Activated naive CD4-positive, alpha-beta T cell treated with anti-CD3 and anti-CD28 coated beads, Interleukin-2, amount 50 U/mL, for 72 hours (primary cell): ENCODE measurements around the gene ARHGAP25. TPM values are rescaled to one million over a fixed set of nuclear protein-coding genes. Genes with fewer than 3 reads are reported as not detected.

Experiments
- ATAC-seq, 2 donors: fragments of 150-1000 bp; cut with Tn5 transposase; 2 replicates each; pipeline ENCODE4 v1.10.0; 2021; ENCODE audit warnings: mild to moderate bottlenecking in 2 of 2, moderate library complexity in 2 of 2
- DNase-seq, 2 donors: peaks; one replicate each; pipeline ENCODE4 v3.0.0; 2021 to 2022; ENCODE audit warnings: low spot score in 2 of 2
- H3K27ac Mint-ChIP-seq, 2 donors: one replicate each; pipeline ENCODE4 v1.8.0; 2022; ENCODE audit warnings: mild to moderate bottlenecking in 2 of 2, mixed read lengths in 2 of 2
- H3K36me3 Mint-ChIP-seq, 2 donors: one replicate each; pipeline ENCODE4 v1.8.0; 2022; ENCODE audit warnings: mixed read lengths in 2 of 2
- H3K9me3 Mint-ChIP-seq, 2 donors: one replicate each; pipeline ENCODE4 v1.8.0; 2022; ENCODE audit warnings: mixed read lengths in 2 of 2
- total RNA-seq, 2 donors: library from RNA; stranded (reverse); gene quantifications; one replicate each; pipeline ENCODE4 v1.2.3, GENCODE V29; 2022

ARHGAP25 gene
- total RNA-seq, 2 donors from 2014 or later = 37.7 to 43.0 TPM

DNA sequence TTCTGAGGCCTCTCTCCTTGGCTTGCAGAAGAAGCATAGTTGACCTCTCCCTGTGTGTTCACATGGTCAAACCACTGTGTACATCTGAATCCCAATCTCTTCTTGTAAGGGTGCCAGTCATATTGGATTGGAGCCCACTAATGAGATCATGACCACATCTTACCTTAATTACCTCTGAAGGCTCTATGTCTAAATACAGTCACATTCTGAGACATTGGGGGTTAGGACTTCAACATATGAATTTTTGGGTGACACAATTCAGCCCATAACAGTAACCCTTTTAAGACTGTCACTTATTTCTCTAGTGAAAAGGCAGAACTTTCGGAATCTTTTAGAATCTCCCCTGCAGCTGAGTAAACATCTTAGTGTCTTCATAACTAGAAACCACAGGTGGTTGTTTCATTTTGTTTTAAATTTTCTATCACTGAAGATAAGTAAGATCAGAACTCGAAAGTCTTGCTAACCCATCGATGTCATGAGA is 103.3 kb downstream of the ARHGAP25 start:
- DNase-seq (no peak), ATAC-seq (peak; percentile 84 to 90)
- Mint-ChIP-seq H3K27ac (peak overlapping the region; percentile 79 to 92), H3K9me3 (no peaks in the 10 kb centered on the region), H3K36me3 (peaks cover 0 to 18% of the 10 kb centered on the region in 2 donors)

DNA sequence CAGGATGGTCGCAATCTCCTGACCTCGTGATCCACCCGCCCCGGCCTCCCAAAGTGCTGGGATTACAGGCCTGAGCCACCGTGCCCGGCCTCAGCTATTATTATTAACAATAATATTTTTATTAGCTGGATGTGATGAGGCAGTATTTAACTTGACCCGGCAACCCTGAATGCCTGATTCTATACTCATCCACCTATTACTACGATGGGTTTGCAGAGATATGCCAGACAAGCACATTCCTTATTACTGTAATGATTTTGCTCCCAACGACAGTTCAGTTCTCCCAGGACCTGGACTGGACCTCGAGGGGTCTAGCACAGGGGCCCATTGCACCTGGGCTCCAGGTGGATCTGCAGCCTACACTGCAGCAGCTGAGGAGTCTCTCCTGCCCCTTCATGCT is 104.0 kb downstream of the ARHGAP25 start:
- Mint-ChIP-seq H3K9me3 (no peaks in the 10 kb centered on the region), H3K27ac (no peak overlapping the region), H3K36me3 (peaks cover 0 to 18% of the 10 kb centered on the region in 2 donors)
- ATAC-seq (no peak), DNase-seq (no peak)

DNA sequence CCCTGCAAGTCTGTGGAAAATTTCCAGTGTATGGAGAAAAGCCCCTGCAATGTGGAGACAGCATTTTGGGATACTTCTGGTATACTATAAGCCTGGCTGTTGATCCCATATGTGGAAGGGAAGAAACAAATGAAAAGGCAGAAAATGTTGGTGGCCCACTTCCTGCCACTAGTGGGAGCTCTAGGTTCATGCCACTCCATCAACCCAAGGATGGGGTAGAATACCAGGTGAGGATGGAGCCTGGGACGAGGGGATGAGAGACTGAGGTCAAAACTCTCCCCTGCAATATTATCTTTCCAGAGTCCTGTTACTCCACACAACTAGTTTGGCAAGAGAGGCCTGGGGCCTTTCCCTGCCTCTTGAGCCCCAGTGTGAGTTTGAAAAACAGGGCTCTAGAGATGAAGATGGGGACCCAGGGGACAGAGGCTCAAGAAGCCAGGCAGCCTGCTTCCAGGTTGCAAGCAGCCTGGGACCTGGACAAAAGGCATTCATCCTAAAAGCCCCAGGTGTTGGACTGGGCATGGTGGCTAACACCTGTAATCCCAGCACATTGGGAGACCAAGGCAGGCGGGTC is 104.7 kb downstream of the ARHGAP25 start:
- ATAC-seq (no peak), DNase-seq (peak in 1 of 2 donors; percentile 39)
- Mint-ChIP-seq H3K27ac (no peak overlapping the region), H3K36me3 (peaks cover 0 to 18% of the 10 kb centered on the region in 2 donors), H3K9me3 (no peaks in the 10 kb centered on the region)

DNA sequence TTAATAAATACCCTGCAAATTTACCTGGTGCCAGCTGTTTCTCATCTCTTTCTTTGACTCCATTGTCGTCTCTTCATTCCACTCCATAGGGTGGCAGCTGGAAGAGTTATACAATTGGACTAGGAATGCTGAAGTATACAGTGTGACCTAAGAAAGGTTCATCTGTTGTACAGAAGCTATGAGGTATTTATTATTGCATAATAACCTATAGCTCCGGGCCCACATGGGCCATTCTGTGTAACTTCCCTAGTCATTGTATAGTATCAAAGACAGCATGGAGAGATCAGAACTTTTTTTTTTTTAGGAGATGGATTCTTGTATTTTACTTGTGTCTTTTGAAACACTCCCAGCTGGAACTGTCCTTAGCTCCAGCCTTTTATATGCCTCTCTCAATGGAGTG is 110.4 kb downstream of the ARHGAP25 start:
- Mint-ChIP-seq H3K36me3 (peaks cover 0 to 5% of the 10 kb centered on the region in 2 donors), H3K9me3 (no peaks in the 10 kb centered on the region), H3K27ac (no peak overlapping the region)
- DNase-seq = no peak
- ATAC-seq = no peak

DNA sequence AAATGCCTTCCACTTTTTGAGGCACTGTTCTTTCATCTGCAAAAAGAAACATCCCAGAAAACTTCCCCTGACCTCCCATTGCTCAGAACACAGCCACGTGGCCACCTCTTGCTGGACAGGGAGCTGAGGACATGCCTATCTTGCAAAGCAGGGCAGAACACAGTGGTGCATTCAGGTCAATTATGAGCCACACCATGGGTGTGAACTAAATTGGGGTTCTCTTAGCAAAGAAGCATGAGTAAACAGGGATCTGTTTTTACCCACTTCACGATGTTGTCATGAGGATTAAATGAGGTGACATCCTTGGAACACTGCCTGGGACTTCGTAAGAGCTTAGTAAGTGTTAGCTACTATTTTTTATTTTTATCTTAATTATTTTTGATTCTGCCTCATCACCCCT is 111.5 kb downstream of the ARHGAP25 start:
- Mint-ChIP-seq H3K27ac (no peak overlapping the region), H3K9me3 (no peaks in the 10 kb centered on the region), H3K36me3 (no peaks in the 10 kb centered on the region)
- DNase-seq = no peak
- ATAC-seq = no peak

DNA sequence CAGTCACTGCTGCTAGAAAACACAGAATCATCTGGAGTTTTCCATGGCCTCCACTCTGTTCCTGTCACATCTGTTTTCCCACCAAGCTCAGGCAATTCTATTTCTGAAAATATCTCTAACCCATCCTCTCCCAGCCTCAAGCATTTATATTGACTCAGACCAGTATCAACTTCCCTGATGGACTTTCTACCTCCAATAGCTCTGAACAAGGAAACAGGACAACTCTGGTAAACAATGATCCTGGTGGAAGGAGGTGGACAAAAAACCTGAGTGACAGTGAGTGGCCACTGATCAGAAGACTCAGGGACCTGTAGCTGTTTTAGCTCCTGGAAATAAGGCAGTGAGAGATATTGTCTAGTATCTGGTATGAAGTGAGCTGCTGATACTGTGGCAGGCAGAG is 113.1 kb downstream of the ARHGAP25 start:
- Mint-ChIP-seq H3K36me3 (no peaks in the 10 kb centered on the region), H3K27ac (no peak overlapping the region), H3K9me3 (no peaks in the 10 kb centered on the region)
- ATAC-seq = no peak
- DNase-seq = no peak

DNA sequence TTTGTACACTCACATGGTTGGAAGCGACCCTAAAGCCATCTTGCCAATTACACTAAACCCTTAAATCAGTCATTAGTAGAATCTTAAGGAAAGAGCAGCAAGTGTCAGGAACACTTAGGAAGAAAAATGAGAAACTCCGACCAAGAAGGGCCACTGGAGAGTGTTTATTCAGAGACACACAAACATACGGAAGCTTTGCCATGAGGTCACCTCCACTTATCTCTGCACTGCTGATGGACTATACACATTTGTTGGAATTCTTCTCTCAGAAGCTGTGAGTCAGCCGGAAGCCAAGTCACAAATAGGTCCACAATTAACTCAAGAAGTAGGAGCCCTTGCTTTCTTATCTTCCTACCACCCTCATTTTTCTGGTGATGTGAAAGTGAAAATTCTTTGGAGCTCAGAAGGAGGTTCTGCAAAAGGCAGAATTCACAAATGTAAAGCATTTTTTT is 115.0 kb downstream of the ARHGAP25 start:
- no peak overlapping the region for H3K27ac Mint-ChIP-seq
- no peaks in the 10 kb centered on the region for H3K36me3 Mint-ChIP-seq
- DNase-seq = no peak
- H3K9me3 Mint-ChIP-seq = no peaks in the 10 kb centered on the region
- no peak for ATAC-seq

DNA sequence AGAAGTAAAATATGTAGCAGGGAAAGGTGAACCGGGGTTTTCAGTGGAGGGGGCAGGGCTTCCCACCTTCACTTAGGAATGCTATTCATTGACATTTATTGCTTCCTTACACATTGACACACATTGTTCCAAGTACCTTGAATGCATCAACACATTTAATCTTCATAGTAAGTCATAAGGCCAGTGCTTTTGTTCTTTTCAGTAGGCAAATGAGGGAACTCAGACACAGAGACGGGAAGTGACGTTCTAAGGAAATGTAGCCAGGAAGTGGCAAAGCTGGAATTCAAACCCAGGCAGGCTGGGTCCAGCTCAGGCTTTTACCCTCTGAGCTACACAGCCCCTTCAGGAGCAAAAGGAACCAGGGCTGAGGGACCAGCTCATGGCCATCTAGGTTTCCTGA is 115.9 kb downstream of the ARHGAP25 start:
- no peaks in the 10 kb centered on the region for H3K36me3 Mint-ChIP-seq
- no peaks in the 10 kb centered on the region for H3K9me3 Mint-ChIP-seq
- H3K27ac Mint-ChIP-seq = no peak overlapping the region
- no peak for DNase-seq
- ATAC-seq = no peak

DNA sequence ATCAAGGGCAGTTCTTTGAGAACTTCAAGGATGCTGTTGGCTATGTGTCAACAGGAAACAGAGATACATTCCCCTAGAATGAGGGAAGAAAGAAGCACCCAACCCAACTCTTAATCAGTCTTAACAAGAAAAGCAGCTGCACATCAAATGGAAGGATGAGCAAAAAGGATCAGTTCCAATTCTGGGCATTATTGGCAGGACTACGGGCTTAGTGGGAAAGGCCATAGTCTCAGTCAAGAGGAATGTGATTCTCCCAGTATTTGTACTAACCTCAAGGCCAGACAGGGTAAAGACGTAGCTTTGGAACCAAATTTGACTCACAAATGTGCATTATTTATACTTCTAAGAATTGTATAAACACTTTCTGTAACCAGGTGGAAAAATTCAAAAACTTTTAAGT is 118.4 kb downstream of the ARHGAP25 start:
- ATAC-seq = no peak
- H3K36me3 Mint-ChIP-seq = no peaks in the 10 kb centered on the region

DNA sequence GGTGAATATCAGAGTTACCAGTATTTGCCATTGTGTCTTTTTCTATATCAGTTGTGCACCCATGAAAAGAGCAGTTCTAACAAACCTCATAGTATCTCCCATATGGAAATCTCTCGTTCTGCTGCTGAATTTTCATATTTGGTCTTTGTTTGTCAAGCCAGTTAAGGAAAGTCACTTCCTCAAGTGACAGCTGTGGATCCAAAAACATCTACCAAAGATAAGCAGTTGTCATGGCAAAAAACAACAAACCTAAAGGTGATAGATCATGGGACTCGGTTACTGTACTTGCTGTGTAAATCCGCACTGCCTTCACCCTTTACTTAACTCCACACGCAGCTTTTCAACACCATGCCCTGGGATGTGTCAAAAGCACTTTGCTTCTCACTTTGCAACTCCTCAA is 119.3 kb downstream of the ARHGAP25 start:
- Mint-ChIP-seq H3K27ac (no peak overlapping the region), H3K36me3 (no peaks in the 10 kb centered on the region), H3K9me3 (no peaks in the 10 kb centered on the region)
- DNase-seq = no peak
- no peak for ATAC-seq

More for the DNA sequence above, 118.4 kb downstream of the ARHGAP25 start:
- Mint-ChIP-seq H3K9me3 (no peaks in the 10 kb centered on the region), H3K27ac (no peak overlapping the region)
- no peak for DNase-seq

DNA sequence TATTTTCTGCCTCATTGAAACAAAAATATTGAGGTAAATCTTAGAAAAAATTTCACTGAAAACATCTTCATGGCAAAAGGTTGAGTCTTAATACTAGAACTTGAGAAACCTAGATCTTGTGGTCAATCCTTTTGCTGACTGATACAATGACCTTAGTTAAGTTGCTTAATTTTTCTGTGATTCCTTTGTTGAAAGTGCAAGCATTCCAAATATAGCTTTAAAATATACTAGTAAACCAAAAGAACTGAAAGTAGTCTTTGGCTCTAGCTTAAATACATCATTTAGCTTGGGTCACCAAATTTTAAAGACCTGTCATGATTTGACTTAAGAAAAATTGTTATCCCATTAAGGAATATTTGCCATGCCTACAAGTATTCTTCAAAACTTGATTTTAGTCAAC is 119.9 kb downstream of the ARHGAP25 start:
- no peak overlapping the region for H3K27ac Mint-ChIP-seq
- DNase-seq = no peak
- no peak for ATAC-seq
- no peaks in the 10 kb centered on the region for H3K9me3 Mint-ChIP-seq
- H3K36me3 Mint-ChIP-seq = no peaks in the 10 kb centered on the region

DNA sequence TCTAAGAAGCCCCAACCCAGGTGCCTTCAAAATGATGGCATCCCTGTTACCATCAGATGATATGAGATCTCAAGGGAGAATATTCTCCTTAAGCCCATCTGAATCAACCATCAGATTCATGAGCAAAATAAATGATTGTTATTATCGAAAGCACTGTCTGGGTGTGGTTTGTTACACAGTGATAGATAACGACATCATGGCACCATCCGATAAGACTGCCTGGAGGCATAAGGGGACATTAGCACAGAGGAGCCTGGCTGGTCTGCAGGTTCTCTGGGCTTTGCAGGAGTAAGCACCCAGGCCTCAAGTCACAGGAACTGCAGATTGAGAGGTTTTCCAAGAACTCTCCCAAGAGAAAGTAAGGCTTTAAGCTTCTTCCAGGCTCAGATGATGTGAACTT is 120.9 kb downstream of the ARHGAP25 start:
- ATAC-seq = no peak
- DNase-seq = no peak
- Mint-ChIP-seq H3K36me3 (no peaks in the 10 kb centered on the region), H3K27ac (no peak overlapping the region), H3K9me3 (no peaks in the 10 kb centered on the region)

DNA sequence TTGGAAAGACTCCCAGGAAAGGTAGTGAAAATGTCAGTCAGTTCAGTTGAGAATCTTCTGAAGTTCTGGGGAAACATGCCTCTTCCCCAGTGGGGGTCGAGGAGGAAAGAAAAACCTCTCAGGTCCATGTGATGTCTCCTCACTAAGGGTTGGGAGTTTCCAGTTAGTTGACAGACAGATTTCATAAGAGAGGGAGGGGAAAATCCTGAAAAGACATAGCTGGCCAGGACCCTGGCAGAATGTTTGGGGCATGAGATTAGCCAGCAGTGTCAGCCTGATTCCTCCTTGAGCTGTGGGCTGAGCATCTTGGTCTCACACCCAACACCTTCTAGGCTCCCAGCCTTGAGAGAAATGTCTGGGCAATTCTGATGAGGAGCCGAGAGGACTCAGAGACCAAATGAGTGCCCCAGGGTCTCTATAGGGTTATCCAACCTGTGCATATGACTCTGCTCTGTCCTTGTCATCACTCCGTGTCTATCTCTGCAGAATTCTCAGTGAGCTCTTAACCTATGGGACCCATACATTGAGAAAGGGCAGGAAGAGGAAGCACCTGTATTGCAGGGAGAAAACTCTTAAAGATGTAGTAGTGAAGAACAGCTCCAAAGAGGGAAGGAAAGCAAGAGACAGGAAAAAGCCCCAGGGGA is 122.7 kb downstream of the ARHGAP25 start:
- no peaks in the 10 kb centered on the region for H3K36me3 Mint-ChIP-seq
- no peak overlapping the region for H3K27ac Mint-ChIP-seq
- DNase-seq (no peak), ATAC-seq (peak in 1 of 2 donors; percentile 16)
- no peaks in the 10 kb centered on the region for H3K9me3 Mint-ChIP-seq

DNA sequence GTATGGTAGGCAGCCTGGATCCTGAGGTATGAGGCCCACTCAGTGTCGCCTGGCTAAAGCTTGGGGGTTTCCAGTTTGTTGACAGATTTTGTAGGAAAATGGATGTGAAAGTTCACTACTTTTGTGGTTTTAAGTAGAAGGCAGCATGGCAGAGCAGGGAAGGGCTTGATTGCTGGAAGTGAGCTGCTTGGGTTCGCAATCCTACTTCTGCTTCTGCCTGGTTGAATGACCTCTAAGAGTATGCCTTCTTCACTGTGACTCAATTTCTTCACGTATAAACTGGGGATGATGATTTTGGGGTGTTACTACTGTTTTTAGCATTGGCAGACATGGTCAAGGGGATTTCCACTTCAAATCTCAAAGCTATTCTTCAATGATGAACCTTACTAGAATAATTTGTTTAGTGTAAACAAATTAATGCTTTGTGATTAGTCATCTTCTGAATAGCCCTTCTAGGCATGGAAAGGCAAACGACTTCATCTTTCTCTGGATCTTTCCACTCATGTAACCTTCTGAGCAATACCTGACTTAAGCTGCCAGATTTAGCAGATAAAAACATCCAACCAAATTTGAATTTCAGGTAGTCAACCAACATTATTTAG is 123.3 kb downstream of the ARHGAP25 start:
- Mint-ChIP-seq H3K36me3 (no peaks in the 10 kb centered on the region), H3K27ac (no peak overlapping the region), H3K9me3 (no peaks in the 10 kb centered on the region)
- ATAC-seq (peak in 1 of 2 donors; percentile 85), DNase-seq (no peak)

DNA sequence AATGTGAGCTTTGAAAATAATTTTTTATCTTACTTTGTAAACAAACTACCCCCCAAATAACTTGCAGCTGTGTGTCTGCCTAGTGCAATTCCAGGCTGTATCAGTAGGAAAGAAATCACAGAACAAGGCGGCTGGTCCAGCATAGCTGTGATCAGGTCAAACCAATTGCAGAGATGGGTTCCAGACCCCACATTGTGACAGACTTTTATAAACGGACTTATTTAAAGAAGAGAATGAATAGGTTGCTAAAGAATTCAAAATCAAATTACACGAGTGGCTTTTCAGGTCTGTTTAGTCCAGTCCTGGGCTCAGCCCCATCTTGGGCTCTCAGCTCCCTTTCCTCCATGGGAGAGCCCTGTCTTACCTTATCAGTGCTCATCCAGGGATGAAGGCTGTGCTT is 125.5 kb downstream of the ARHGAP25 start:
- Mint-ChIP-seq H3K36me3 (no peaks in the 10 kb centered on the region), H3K27ac (no peak overlapping the region), H3K9me3 (no peaks in the 10 kb centered on the region)
- no peak for DNase-seq
- no peak for ATAC-seq

DNA sequence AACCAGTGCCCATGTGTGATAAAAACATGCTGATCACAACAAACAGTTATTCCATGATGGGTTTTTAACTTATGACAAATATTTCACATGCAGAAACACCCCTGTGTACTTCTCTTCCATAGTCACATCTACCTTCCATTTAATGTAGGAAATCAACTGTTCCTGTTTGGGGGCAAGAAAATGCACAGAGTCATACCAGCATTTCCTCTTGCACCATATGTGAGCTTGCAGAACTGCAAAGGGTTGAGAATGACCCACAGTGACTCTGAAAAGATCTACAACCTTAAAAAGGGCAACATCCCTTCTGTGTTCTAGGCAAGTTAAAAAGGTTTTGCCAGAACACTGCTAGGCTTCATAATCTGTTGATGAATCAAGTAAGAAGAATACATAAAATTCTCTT is 126.7 kb downstream of the ARHGAP25 start:
- H3K27ac Mint-ChIP-seq = no peak overlapping the region
- no peak for DNase-seq
- no peak for ATAC-seq
- H3K36me3 Mint-ChIP-seq = no peaks in the 10 kb centered on the region
- no peaks in the 10 kb centered on the region for H3K9me3 Mint-ChIP-seq

DNA sequence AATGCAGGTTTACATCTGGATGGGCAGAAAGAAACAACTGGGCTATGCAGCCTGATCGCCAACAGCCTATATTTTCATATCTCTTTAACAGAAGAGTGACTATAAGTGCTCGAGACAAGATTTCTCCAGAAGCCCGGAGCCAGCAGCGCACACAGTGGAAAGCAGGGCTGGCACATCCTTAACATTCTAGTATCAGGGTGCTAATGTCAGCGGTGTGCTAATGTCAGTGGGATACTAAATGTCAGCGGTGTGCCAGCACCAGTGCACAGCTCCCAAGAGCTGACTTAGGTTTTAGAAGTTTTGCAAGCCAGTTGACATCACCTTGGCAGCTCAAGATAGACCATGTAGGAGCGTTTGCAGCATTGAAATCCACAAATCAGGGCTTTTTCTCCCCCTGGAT is 128.3 kb downstream of the ARHGAP25 start:
- no peak for ATAC-seq
- H3K36me3 Mint-ChIP-seq = no peaks in the 10 kb centered on the region
- no peak overlapping the region for H3K27ac Mint-ChIP-seq
- H3K9me3 Mint-ChIP-seq = no peaks in the 10 kb centered on the region
- DNase-seq = no peak

DNA sequence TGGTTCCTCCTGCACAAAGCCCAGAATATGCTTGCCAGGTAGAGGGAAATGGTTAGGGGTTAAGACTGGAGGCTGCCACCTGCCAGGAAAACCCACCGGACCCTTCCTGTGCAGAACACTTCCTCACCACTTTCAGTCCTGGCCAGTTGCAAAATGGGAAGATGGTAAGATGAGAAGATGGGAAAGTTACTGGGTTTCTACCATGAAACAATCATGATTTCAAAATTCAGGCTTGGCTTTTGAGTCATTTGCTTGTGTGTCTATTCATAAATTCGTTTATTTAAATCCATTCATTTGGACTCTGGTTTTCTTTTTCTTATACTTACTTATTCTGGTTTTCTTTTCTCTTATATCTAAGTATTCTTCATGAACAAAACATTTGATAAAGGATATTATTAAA is 129.4 kb downstream of the ARHGAP25 start:
- Mint-ChIP-seq H3K36me3 (no peaks in the 10 kb centered on the region), H3K27ac (no peak overlapping the region), H3K9me3 (no peaks in the 10 kb centered on the region)
- ATAC-seq = no peak
- DNase-seq = no peak
